ENCODE results near the gene IL4. TPM values are rescaled to one million over a fixed set of nuclear protein-coding genes. Genes with fewer than 3 reads are reported as not detected.

IL4 gene
- total RNA-seq, 2 experiments from 2014 or later, result not detected

DNA sequence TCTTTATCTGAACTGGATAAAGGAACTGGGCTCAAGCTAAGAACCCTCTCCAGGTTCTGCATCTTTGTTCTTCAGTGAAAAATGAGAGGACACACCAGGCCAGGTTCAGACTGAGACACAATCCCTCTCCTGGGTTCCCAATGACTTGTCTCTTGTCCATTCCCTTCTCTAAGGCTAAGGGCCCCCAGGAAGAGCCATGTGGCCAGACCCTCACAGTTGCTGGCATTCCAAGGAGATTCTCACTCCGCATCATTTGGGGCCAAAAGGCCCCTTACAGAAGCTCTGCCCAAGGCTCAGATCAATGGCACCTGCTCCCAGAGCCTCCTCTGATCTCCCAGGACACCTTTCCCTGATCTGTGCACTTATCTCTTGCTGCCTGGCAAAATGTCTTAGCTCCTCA, 4.9 kb downstream of the IL4 start:
- ChIA-PET POLR2A (no interaction called here), CTCF (no interaction called here)
- no peak overlapping the region for H3K27ac ChIP-seq (ENCODE audit: low read depth in 1 of 2, low read length in 2 of 2)
- intact Hi-C loops (cut with DNase I, micrococcal nuclease), result no loop called here
- no peak overlapping the region for H3K4me3 Mint-ChIP-seq
- H3K4me1 ChIP-seq (ENCODE audit: insufficient read depth, low read length), result peaks cover 4% of the 10 kb centered on the region
- H3K27ac Mint-ChIP-seq, result no peak overlapping the region
- no peaks in the 10 kb centered on the region for H3K36me3 Mint-ChIP-seq (ENCODE audit: low read depth)
- no peaks in the 10 kb centered on the region for H3K27me3 ChIP-seq (ENCODE audit: control insufficient read depth in 1 of 2, insufficient read depth in 2 of 2, low read length in 2 of 2)
- DNase-seq, result no peak
- H3K4me3 ChIP-seq (ENCODE audit: low read length), result no peak overlapping the region
- H3K9me3 Mint-ChIP-seq, result no peaks in the 10 kb centered on the region
- no peaks in the 10 kb centered on the region for H3K9me3 ChIP-seq (ENCODE audit: control insufficient read depth in 1 of 2, insufficient read depth in 1 of 2, low read length in 2 of 2)
- TF ChIP-seq, protein P1, sequence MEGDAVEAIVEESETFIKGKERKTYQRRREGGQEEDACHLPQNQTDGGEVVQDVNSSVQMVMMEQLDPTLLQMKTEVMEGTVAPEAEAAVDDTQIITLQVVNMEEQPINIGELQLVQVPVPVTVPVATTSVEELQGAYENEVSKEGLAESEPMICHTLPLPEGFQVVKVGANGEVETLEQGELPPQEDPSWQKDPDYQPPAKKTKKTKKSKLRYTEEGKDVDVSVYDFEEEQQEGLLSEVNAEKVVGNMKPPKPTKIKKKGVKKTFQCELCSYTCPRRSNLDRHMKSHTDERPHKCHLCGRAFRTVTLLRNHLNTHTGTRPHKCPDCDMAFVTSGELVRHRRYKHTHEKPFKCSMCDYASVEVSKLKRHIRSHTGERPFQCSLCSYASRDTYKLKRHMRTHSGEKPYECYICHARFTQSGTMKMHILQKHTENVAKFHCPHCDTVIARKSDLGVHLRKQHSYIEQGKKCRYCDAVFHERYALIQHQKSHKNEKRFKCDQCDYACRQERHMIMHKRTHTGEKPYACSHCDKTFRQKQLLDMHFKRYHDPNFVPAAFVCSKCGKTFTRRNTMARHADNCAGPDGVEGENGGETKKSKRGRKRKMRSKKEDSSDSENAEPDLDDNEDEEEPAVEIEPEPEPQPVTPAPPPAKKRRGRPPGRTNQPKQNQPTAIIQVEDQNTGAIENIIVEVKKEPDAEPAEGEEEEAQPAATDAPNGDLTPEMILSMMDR (IDR thresholded peaks at IDR 0.05), result no peak
- H3K27me3 Mint-ChIP-seq, result no peaks in the 10 kb centered on the region
- no peak for ATAC-seq (ENCODE audit: poor library complexity)
- H3K4me1 Mint-ChIP-seq (ENCODE audit: low read depth), result no peaks in the 10 kb centered on the region
- no peaks in the 10 kb centered on the region for H3K36me3 ChIP-seq (ENCODE audit: insufficient read depth, low read length)

DNA sequence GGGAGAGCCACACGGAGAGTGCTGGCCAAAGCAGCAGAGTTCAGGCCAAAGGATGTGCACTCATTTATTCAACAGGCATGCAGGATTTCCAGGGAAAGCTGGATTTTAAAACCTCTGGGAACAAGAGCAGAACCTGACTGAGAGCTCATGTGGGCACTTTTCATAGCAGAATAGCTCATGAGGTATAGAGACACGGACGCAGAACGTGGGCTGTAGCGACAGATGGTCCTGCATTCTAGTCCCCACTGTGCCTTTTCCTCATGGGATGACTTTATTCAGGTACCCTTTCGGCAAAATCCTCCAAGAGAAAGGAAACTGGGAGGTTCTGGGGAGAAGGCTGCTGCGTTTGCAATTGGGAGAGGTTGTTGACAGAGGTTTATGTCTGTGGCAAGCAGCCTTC, 5.4 kb downstream of the IL4 start:
- Mint-ChIP-seq H3K9me3 (no peaks in the 10 kb centered on the region), H3K27me3 (no peaks in the 10 kb centered on the region), H3K27ac (no peak overlapping the region), H3K4me1 (ENCODE audit: low read depth) (no peaks in the 10 kb centered on the region), H3K36me3 (ENCODE audit: low read depth) (no peaks in the 10 kb centered on the region), H3K4me3 (no peak overlapping the region)
- ChIA-PET CTCF (no interaction called here), POLR2A (no interaction called here)
- peaks cover under 1% of the 10 kb centered on the region for H3K4me1 ChIP-seq (ENCODE audit: insufficient read depth, low read length)
- no peak for ATAC-seq (ENCODE audit: poor library complexity)
- H3K27me3 ChIP-seq (ENCODE audit: control insufficient read depth in 1 of 2, insufficient read depth in 2 of 2, low read length in 2 of 2), result no peaks in the 10 kb centered on the region
- intact Hi-C loops (cut with DNase I, micrococcal nuclease), result no loop called here
- TF ChIP-seq, protein P1 (IDR thresholded peaks at IDR 0.05), result no peak
- no peaks in the 10 kb centered on the region for H3K9me3 ChIP-seq (ENCODE audit: control insufficient read depth in 1 of 2, insufficient read depth in 1 of 2, low read length in 2 of 2)
- no peaks in the 10 kb centered on the region for H3K36me3 ChIP-seq (ENCODE audit: insufficient read depth, low read length)
- H3K27ac ChIP-seq (ENCODE audit: low read depth in 1 of 2, low read length in 2 of 2), result no peak overlapping the region
- H3K4me3 ChIP-seq (ENCODE audit: low read length), result no peak overlapping the region
- no peak for DNase-seq

DNA sequence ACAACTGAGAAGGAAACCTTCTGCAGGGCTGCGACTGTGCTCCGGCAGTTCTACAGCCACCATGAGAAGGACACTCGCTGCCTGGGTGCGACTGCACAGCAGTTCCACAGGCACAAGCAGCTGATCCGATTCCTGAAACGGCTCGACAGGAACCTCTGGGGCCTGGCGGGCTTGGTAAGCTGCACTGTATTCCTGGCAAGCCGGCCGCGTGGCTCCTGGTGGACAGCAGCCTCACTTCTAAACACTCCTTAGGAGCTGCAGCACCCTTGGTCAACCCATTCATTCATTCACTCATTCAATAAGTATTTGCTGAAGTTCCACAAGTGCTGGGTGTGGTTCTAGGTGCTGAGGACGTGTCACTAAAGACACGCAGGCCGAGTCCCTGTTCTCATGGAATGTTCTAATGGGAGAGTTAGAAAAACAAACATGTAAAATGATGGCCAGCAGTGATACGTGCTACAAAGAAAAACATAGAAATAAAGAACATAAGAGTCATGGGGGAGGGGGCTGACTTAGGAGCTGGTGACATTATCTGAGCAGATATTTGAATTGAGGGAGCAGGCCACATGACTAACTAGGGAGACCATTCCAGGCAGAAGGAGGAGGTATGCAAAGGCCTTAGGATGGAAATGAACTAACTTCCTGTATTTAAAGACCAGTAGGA, 6.1 kb downstream of the IL4 start:
- Histone ChIP-seq H3K27me3 (ENCODE audit: control insufficient read depth in 1 of 2, insufficient read depth in 2 of 2, low read length in 2 of 2) (no peaks in the 10 kb centered on the region), H3K4me3 (ENCODE audit: low read length) (no peak overlapping the region), H3K9me3 (ENCODE audit: control insufficient read depth in 1 of 2, insufficient read depth in 1 of 2, low read length in 2 of 2) (no peaks in the 10 kb centered on the region), H3K36me3 (ENCODE audit: insufficient read depth, low read length) (no peaks in the 10 kb centered on the region), H3K4me1 (ENCODE audit: insufficient read depth, low read length) (no peaks in the 10 kb centered on the region), H3K27ac (ENCODE audit: low read depth in 1 of 2, low read length in 2 of 2) (no peak overlapping the region)
- H3K4me3 Mint-ChIP-seq, result no peak overlapping the region
- POLR2A ChIA-PET, result no interaction called here
- ATAC-seq (ENCODE audit: poor library complexity) (no peak), DNase-seq (no peak)
- no peaks in the 10 kb centered on the region for H3K36me3 Mint-ChIP-seq (ENCODE audit: low read depth)
- no peak overlapping the region for H3K27ac Mint-ChIP-seq
- H3K9me3 Mint-ChIP-seq, result no peaks in the 10 kb centered on the region
- CTCF ChIA-PET, result no interaction called here
- H3K27me3 Mint-ChIP-seq, result no peaks in the 10 kb centered on the region
- H3K4me1 Mint-ChIP-seq (ENCODE audit: low read depth), result no peaks in the 10 kb centered on the region
- TF ChIP-seq, protein P1 (IDR thresholded peaks at IDR 0.05), result no peak
- intact Hi-C loops (cut with DNase I, micrococcal nuclease), result no loop called here
